MM.1S (cell line): ENCODE results near the gene ADRA2B.

Experiments
- DNase-seq: peaks from one replicate; pipeline ENCODE4 v3.0.0-alpha.2; 2015
- H2AFZ ChIP-seq: fragments of 300-600 bp; sonication (generic); 2 replicates; pipeline ENCODE4 v1.6.0; 2016; ENCODE audit warnings: antibody characterized with exemption, low read length
- H3F3A ChIP-seq: fragments of 300-600 bp; sonication (generic); 2 replicates; pipeline ENCODE4 v1.6.1; 2016; ENCODE audit warnings: mild to moderate bottlenecking, antibody characterized with exemption, low read length, moderate library complexity, mixed read lengths; ENCODE audit not compliant: insufficient read depth
- H3K27ac ChIP-seq: fragments of 300-600 bp; sonication (generic); 2 replicates; pipeline ENCODE4 v1.5.1; 2016; ENCODE audit warnings: mild to moderate bottlenecking, low read length
- H3K27me3 ChIP-seq: fragments of 300-600 bp; sonication (generic); replicated peaks from 2 replicates; pipeline ENCODE4 v1.6.0; 2016; ENCODE audit warnings: low read length; ENCODE audit not compliant: insufficient read depth
- H3K36me3 ChIP-seq: fragments of 300-600 bp; sonication (generic); replicated peaks from 2 replicates; pipeline ENCODE4 v1.6.1; 2016; ENCODE audit warnings: mild to moderate bottlenecking, low read length, mixed read lengths; ENCODE audit not compliant: insufficient read depth
- H3K4me1 ChIP-seq: fragments of 300-600 bp; sonication (generic); 2 replicates; pipeline ENCODE4 v1.6.1; 2016; ENCODE audit warnings: low read length, mixed read lengths
- H3K4me2 ChIP-seq: fragments of 300-600 bp; sonication (generic); 2 replicates; pipeline ENCODE4 v1.6.0; 2016; ENCODE audit warnings: low read depth, low read length
- H3K4me3 ChIP-seq: fragments of 300-600 bp; sonication (generic); 2 replicates; pipeline ENCODE4 v1.5.1; 2016; ENCODE audit warnings: low read length, mixed read lengths
- H3K79me2 ChIP-seq: fragments of 300-600 bp; sonication (generic); 2 replicates; pipeline ENCODE4 v1.6.1; 2016; ENCODE audit warnings: mixed run types, low read length, mixed read lengths
- H3K9ac ChIP-seq: fragments of 300-600 bp; sonication (generic); 2 replicates; pipeline ENCODE4 v1.6.1; 2016; ENCODE audit warnings: low read length, mixed read lengths
- H3K9me2 ChIP-seq: fragments of 300-600 bp; sonication (generic); replicated peaks from 2 replicates; pipeline ENCODE4 v1.6.1; 2016; ENCODE audit warnings: mild to moderate bottlenecking, low read length, mixed read lengths; ENCODE audit not compliant: insufficient read depth
- H3K9me3 ChIP-seq: fragments of 300-600 bp; sonication (generic); replicated peaks from 2 replicates; pipeline ENCODE4 v1.6.1; 2016; ENCODE audit warnings: mild to moderate bottlenecking, low read length, mixed read lengths; ENCODE audit not compliant: insufficient read depth
- H4K20me1 ChIP-seq: fragments of 300-600 bp; sonication (generic); 2 replicates; pipeline ENCODE4 v1.6.1; 2016; ENCODE audit warnings: mild to moderate bottlenecking, low read length, moderate library complexity, mixed read lengths; ENCODE audit not compliant: insufficient read depth
- EZH2 ChIP-seq: fragments of 300-600 bp; sonication (generic); optimal IDR thresholded peaks from 2 replicates; pipeline ENCODE3; 2017; ENCODE audit warnings: low read depth, mild to moderate bottlenecking, antibody characterized with exemption, low read length, mixed read lengths
- EZH2phosphoT487 ChIP-seq: fragments of 300-600 bp; sonication (generic); IDR thresholded peaks from 2 replicates; pipeline ENCODE4 v1.6.1; 2018; ENCODE audit warnings: antibody characterized with exemption, low read length
- TF ChIP-seq, protein P1 (sequence below): fragments of 300-600 bp; sonication (generic); IDR thresholded peaks from 2 replicates; pipeline ENCODE4 v1.5.1; 2016; ENCODE audit warnings: antibody characterized with exemption, low read length, mixed read lengths

Gene ADRA2B

DNA sequence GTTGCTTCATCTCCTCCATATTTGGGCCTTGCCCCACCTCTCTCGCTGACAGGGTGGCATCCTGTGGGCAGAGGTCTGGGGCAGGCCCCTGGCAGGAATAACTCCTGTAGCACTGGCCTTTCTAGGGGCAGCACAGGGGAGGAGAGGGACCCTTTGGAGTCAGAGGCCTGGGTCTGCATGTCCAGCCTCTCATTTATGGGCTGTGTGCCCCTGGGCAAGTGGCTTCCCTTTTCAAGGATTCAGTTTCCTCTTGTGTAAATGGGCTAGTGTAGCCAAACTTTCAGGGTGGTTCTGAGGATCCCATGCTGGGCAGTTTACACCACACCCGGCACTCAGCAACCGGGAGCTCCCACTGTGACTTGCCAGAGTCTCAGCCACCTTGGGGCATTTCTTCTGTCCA lies 23.4 kb downstream of the ADRA2B start:
- H3K9me2 ChIP-seq: no peaks in the 10 kb centered on the region
- no peak overlapping the region for H3K4me3 ChIP-seq
- no peaks in the 10 kb centered on the region for H4K20me1 ChIP-seq
- no peak overlapping the region for H3K9ac ChIP-seq
- H3K79me2 ChIP-seq: no peaks in the 10 kb centered on the region
- DNase-seq: no peak
- no peaks in the 10 kb centered on the region for H3K9me3 ChIP-seq
- no peaks in the 10 kb centered on the region for H3K27me3 ChIP-seq
- H3K4me2 ChIP-seq: no peak overlapping the region
- no peaks in the 10 kb centered on the region for H3K36me3 ChIP-seq
- TF ChIP-seq EZH2: no peak
- no peak for TF ChIP-seq EZH2phosphoT487
- TF ChIP-seq, protein P1, sequence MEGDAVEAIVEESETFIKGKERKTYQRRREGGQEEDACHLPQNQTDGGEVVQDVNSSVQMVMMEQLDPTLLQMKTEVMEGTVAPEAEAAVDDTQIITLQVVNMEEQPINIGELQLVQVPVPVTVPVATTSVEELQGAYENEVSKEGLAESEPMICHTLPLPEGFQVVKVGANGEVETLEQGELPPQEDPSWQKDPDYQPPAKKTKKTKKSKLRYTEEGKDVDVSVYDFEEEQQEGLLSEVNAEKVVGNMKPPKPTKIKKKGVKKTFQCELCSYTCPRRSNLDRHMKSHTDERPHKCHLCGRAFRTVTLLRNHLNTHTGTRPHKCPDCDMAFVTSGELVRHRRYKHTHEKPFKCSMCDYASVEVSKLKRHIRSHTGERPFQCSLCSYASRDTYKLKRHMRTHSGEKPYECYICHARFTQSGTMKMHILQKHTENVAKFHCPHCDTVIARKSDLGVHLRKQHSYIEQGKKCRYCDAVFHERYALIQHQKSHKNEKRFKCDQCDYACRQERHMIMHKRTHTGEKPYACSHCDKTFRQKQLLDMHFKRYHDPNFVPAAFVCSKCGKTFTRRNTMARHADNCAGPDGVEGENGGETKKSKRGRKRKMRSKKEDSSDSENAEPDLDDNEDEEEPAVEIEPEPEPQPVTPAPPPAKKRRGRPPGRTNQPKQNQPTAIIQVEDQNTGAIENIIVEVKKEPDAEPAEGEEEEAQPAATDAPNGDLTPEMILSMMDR: no peak
- no peaks in the 10 kb centered on the region for H3F3A ChIP-seq
- no peak overlapping the region for H2AFZ ChIP-seq
- no peaks in the 10 kb centered on the region for H3K4me1 ChIP-seq
- no peak overlapping the region for H3K27ac ChIP-seq

DNA sequence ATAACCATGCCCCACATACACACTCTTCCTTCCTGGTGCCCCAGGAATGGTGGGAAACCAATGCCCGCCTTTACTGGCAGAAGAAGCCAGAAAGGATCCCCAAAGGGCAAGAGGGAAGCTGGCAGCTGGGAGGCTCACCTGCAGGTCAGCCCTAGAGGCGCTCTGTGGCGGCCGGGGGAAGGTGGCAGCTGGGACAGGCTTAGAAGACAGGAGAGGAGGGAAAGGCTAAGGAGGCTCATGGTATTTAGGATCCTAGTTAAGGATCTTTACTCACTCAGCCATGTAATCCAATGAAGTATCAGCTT lies 23.8 kb downstream of the ADRA2B start:
- no peaks in the 10 kb centered on the region for H3K4me1 ChIP-seq
- H3F3A ChIP-seq: no peaks in the 10 kb centered on the region
- TF ChIP-seq, protein P1: no peak
- TF ChIP-seq EZH2 (no peak), EZH2phosphoT487 (no peak)
- no peaks in the 10 kb centered on the region for H3K9me3 ChIP-seq
- H3K27me3 ChIP-seq: no peaks in the 10 kb centered on the region
- no peak overlapping the region for H3K9ac ChIP-seq
- H3K36me3 ChIP-seq: no peaks in the 10 kb centered on the region
- no peaks in the 10 kb centered on the region for H4K20me1 ChIP-seq
- no peaks in the 10 kb centered on the region for H3K79me2 ChIP-seq
- H3K4me2 ChIP-seq: no peak overlapping the region
- no peak overlapping the region for H3K4me3 ChIP-seq
- H2AFZ ChIP-seq: no peak overlapping the region
- H3K27ac ChIP-seq: no peak overlapping the region
- no peaks in the 10 kb centered on the region for H3K9me2 ChIP-seq
- no peak for DNase-seq

DNA sequence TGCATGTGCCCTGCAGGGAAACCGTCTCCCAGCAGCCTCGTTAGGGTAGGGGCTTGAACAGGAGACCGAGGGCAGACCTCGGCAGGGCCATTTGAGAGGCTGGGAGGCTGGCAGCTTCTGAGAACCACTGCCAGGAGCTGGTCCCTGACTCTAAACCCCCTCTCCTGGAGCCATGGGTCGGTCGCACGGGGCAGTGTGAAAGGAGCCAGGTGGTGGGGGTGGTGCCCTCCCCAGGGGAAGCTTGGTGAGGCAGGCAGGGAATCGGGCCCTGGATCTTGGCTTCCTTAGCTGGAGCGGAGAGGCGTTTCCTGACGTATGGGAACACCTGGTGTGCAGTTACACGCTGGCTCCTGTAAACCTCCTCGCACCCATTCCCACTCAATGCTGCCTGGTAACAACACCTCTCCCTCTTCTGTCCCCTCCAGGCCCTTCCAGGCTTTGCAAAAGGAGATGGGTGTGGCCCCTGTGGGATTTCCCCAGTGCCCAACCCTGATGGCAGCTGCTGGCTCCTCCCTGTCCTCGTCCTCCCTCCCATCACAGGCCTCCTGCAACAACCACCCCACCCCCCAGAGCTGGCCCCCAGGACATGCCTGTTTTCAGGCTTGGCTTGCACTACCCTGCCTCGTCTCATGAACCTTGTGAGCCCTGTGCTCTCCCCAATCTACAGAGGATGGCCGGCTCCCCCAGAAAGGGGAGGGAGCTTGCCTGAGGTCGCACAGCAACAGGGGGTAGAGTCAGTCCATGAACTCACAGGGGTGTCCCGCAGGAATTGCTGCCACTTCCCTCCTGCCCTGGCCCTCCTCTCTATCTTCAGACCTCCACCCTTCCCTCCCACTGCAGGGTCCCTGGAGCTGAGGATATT lies 24.4 kb downstream of the ADRA2B start:
- no peak for DNase-seq

More for the DNA sequence above, 24.4 kb downstream of the ADRA2B start:
- Histone ChIP-seq H3K27ac (no peak overlapping the region), H3K9me3 (no peaks in the 10 kb centered on the region), H3K4me1 (no peaks in the 10 kb centered on the region), H3F3A (no peaks in the 10 kb centered on the region), H3K4me2 (no peak overlapping the region), H3K36me3 (no peaks in the 10 kb centered on the region), H3K4me3 (no peak overlapping the region), H2AFZ (no peak overlapping the region), H3K9me2 (no peaks in the 10 kb centered on the region), H3K79me2 (no peaks in the 10 kb centered on the region), H3K27me3 (no peaks in the 10 kb centered on the region), H4K20me1 (no peaks in the 10 kb centered on the region), H3K9ac (no peak overlapping the region)
- TF ChIP-seq EZH2phosphoT487 (no peak), EZH2 (no peak)
- TF ChIP-seq, protein P1: no peak
